ENCODE data around the gene CEP20.
"Not testable (repeated sequence)": the region's sequence is repeated elsewhere in the genome, so short reads cannot be mapped to it uniquely, and the experiment has no call there.

Gene CEP20

GRCh38 chr16:15888072-15888976 is at the start of gene CEP20:
TSS of gene CEP20 (minus strand) at chr16:15888603. CDS start at chr16:15888585, 18 bp downstream.
- peak; percentile 98 for DNase-seq (ENCODE audit: low read depth, low spot score)

GRCh38 chr16:15936809-15937208 is 48.4 kb upstream of the CEP20 start:
- DNase-seq (ENCODE audit: low read depth, low spot score): not testable (repeated sequence)

- no peak for DNase-seq (ENCODE audit: low read depth, low spot score)
These were observed 46.6 kb upstream of the CEP20 start for GRCh38 chr16:15934991-15935390.

GRCh38 chr16:15933781-15934180 is 45.4 kb upstream of the CEP20 start:
- no peak for DNase-seq (ENCODE audit: low read depth, low spot score)

GRCh38 chr16:15932939-15933338 is 44.5 kb upstream of the CEP20 start:
- no peak for DNase-seq (ENCODE audit: low read depth, low spot score)

- DNase-seq (ENCODE audit: low read depth, low spot score): no peak
These were observed 40.1 kb upstream of the CEP20 start for GRCh38 chr16:15928261-15929104.

GRCh38 chr16:15925631-15926030 is 37.2 kb upstream of the CEP20 start:
- no peak for DNase-seq (ENCODE audit: low read depth, low spot score)

GRCh38 chr16:15924996-15925395 is 36.6 kb upstream of the CEP20 start:
- no peak for DNase-seq (ENCODE audit: low read depth, low spot score)

GRCh38 chr16:15919331-15919730 is 30.9 kb upstream of the CEP20 start:
- DNase-seq (ENCODE audit: low read depth, low spot score): no peak

- not testable (repeated sequence) for DNase-seq (ENCODE audit: low read depth, low spot score)
These were observed 29.9 kb upstream of the CEP20 start for GRCh38 chr16:15918314-15918713.

- DNase-seq (ENCODE audit: low read depth, low spot score): no peak
These were observed 27.9 kb upstream of the CEP20 start for GRCh38 chr16:15916323-15916722.

GRCh38 chr16:15915555-15916081 is 27.2 kb upstream of the CEP20 start:
- no peak for DNase-seq (ENCODE audit: low read depth, low spot score)

- DNase-seq (ENCODE audit: low read depth, low spot score): no peak
These were observed 24.8 kb upstream of the CEP20 start for GRCh38 chr16:15913046-15913698.

GRCh38 chr16:15911198-15911597 is 22.8 kb upstream of the CEP20 start:
- DNase-seq (ENCODE audit: low read depth, low spot score): no peak

- DNase-seq (ENCODE audit: low read depth, low spot score): no peak
These were observed 19.6 kb upstream of the CEP20 start for GRCh38 chr16:15907863-15908478.

GRCh38 chr16:15906439-15906838 is 18.0 kb upstream of the CEP20 start:
- DNase-seq (ENCODE audit: low read depth, low spot score): no peak

GRCh38 chr16:15903960-15904359 is 15.6 kb upstream of the CEP20 start:
- no peak for DNase-seq (ENCODE audit: low read depth, low spot score)

GRCh38 chr16:15900901-15901500 is 12.6 kb upstream of the CEP20 start:
- DNase-seq (ENCODE audit: low read depth, low spot score): no peak

- no peak for DNase-seq (ENCODE audit: low read depth, low spot score)
These were observed 12.0 kb upstream of the CEP20 start for GRCh38 chr16:15900357-15900756.

- DNase-seq (ENCODE audit: low read depth, low spot score): peak; percentile 17
These were observed 11.2 kb upstream of the CEP20 start for GRCh38 chr16:15899538-15900100.

GRCh38 chr16:15898654-15899053 is 10.3 kb upstream of the CEP20 start:
- no peak for DNase-seq (ENCODE audit: low read depth, low spot score)

Measured in smooth muscle cell of the brain vasculature (primary cell).